SH-SY5Y (cell line): ENCODE results near the gene SLX9.

Experiments
- GATA2 ChIP-seq: IDR thresholded peaks from 2 replicates; pipeline ENCODE4 v1.6.1; 2011; ENCODE audit warnings: mild to moderate bottlenecking, low read depth, low read length
- GATA3 ChIP-seq: IDR thresholded peaks from 2 replicates; pipeline ENCODE4 v1.6.1; 2011; ENCODE audit warnings: low read depth, mild to moderate bottlenecking, low read length, moderate library complexity

- no peak for TF ChIP-seq GATA2
- TF ChIP-seq GATA3: no peak
These were observed 19.7 kb upstream of the SLX9 start for GRCh38 chr21:44919913-44920693.
